Caco-2 (cell line): Measurements from ENCODE around the gene PSEN1. TPM values are rescaled to one million over a fixed set of nuclear protein-coding genes. Genes with fewer than 3 reads are reported as not detected.

ENCODE experiments used
- BruUV-seq: library from RNA; stranded (reverse); fragments of 400-500 nt; replicated peaks from 2 replicates; lab custom pipeline; 2021; lab: Mats Ljungman, UMichigan
- CTCF ChIA-PET: fragments of 300-600 bp; sonication (Branson Sonifier 250); formaldehyde crosslinking; loops from one replicate; lab custom pipeline; 2022; ENCODE audit warnings: antibody characterized with exemption; lab: Charles Lee
- POLR2A ChIA-PET: fragments of 300-600 bp; sonication (Branson Sonifier 250); formaldehyde crosslinking; loops from one replicate; lab custom pipeline; 2022; ENCODE audit warnings: antibody characterized with exemption; lab: Charles Lee
- DNase-seq, 2 experiments: peaks; one replicate each; pipeline versions ENCODE4 v3.0.0 to v3.0.0-alpha.2; 2020 to 2022
- H3K27me3 ChIP-seq: replicated peaks from 2 replicates; pipeline ENCODE4 v1.6.0; 2011; ENCODE audit warnings: low read length; ENCODE audit not compliant: control insufficient read depth, insufficient read depth
- H3K36me3 ChIP-seq: 2 replicates; pipeline ENCODE4 v1.5.1; 2011; ENCODE audit warnings: low read length; ENCODE audit not compliant: control insufficient read depth, insufficient read depth
- H3K4me1 ChIP-seq: fragments of 250-450 bp; sonication (Bioruptor Pico); 2 replicates; pipeline ENCODE4 v1.5.1; 2020; ENCODE audit warnings: mild to moderate bottlenecking
- H3K4me3 ChIP-seq: 2 replicates; pipeline ENCODE4 v1.5.1; 2011; ENCODE audit warnings: low read depth, mild to moderate bottlenecking, control low read depth, low read length
- H3K9me3 ChIP-seq: fragments of 250-450 bp; sonication (Bioruptor Pico); 2 replicates; pipeline ENCODE4 v1.5.1; 2020; ENCODE audit warnings: mild to moderate bottlenecking, moderate library complexity
- H3K27ac Mint-ChIP-seq: one replicate; pipeline ENCODE4 v1.8.0; 2022; ENCODE audit warnings: mixed read lengths; ENCODE audit not compliant: unreplicated experiment
- H3K27me3 Mint-ChIP-seq: one replicate; pipeline ENCODE4 v1.8.0; 2022; ENCODE audit warnings: mixed read lengths; ENCODE audit not compliant: insufficient read depth, unreplicated experiment
- H3K36me3 Mint-ChIP-seq: one replicate; pipeline ENCODE4 v1.8.0; 2022; ENCODE audit warnings: mild to moderate bottlenecking, mixed read lengths; ENCODE audit not compliant: insufficient read depth, unreplicated experiment
- H3K4me1 Mint-ChIP-seq: one replicate; pipeline ENCODE4 v1.8.0; 2022; ENCODE audit warnings: low read depth, mixed read lengths; ENCODE audit not compliant: unreplicated experiment
- H3K4me3 Mint-ChIP-seq: one replicate; pipeline ENCODE4 v1.8.0; 2022; ENCODE audit warnings: mild to moderate bottlenecking, moderate library complexity, mixed read lengths; ENCODE audit not compliant: unreplicated experiment
- H3K9me3 Mint-ChIP-seq: one replicate; pipeline ENCODE4 v1.8.0; 2022; ENCODE audit warnings: mixed read lengths; ENCODE audit not compliant: unreplicated experiment
- CTCF ChIP-seq, 2 experiments: fragments of 200-600 bp in 1 of 2; IDR thresholded peaks; 1 replicate in 1 of 2; 2 replicates in 1 of 2; pipeline versions ENCODE4 v1.5.1 to v1.8.0; 2011 to 2022; ENCODE audit warnings: antibody characterized with exemption in 1 of 2, control low read depth in 1 of 2, inconsistent platforms in 1 of 2, low read depth in 1 of 2, low read length in 1 of 2, mild to moderate bottlenecking in 1 of 2, moderate library complexity in 1 of 2; ENCODE audit not compliant: insufficient read depth in 1 of 2, severe bottlenecking in 1 of 2, unreplicated experiment in 1 of 2
- intact Hi-C: fragments of 100-400 bp; cut with micrococcal nuclease; formaldehyde crosslinking; loops from one replicate; pipeline ENCODE4 v1.10.0; 2022; ENCODE audit not compliant: unreplicated experiment
- total RNA-seq: library from RNA; stranded (reverse); gene quantifications from 2 replicates; pipeline ENCODE4 v1.2.3, GENCODE V29; 2022

The PSEN1 gene
- total RNA-seq, 1 experiment from 2014 or later = 74.8 TPM

- Histone ChIP-seq H3K36me3 (no peaks in the 10 kb centered on the region), H3K9me3 (no peaks in the 10 kb centered on the region), H3K4me1 (no peaks in the 10 kb centered on the region), H3K4me3 (no peak overlapping the region), H3K27me3 (no peaks in the 10 kb centered on the region)
- no peak for DNase-seq
- H3K36me3 Mint-ChIP-seq = no peaks in the 10 kb centered on the region
- H3K4me3 Mint-ChIP-seq = no peak overlapping the region
- H3K27ac Mint-ChIP-seq = no peak overlapping the region
- no peaks in the 10 kb centered on the region for H3K4me1 Mint-ChIP-seq
- intact Hi-C loops = no loop called here
- BruUV-seq = no TSS peak
- POLR2A ChIA-PET = no interaction called here
- H3K9me3 Mint-ChIP-seq = no peaks in the 10 kb centered on the region
- no peaks in the 10 kb centered on the region for H3K27me3 Mint-ChIP-seq
- CTCF ChIA-PET = no interaction called here
- no peak for TF ChIP-seq CTCF (IDR thresholded peaks at IDR 0.05; ENCODE audit: insufficient read depth in 1 of 2, low read depth in 1 of 2, low read length in 1 of 2, severe bottlenecking in 1 of 2, unreplicated experiment in 1 of 2)
Measured at GRCh38 chr14:73255693-73256225, 119.5 kb downstream of the PSEN1 start.

- H3K27ac Mint-ChIP-seq = no peak overlapping the region
- no peaks in the 10 kb centered on the region for H3K9me3 Mint-ChIP-seq
- H3K9me3 ChIP-seq = no peaks in the 10 kb centered on the region
- no peak for DNase-seq
- H3K4me1 ChIP-seq = no peaks in the 10 kb centered on the region
- POLR2A ChIA-PET = no interaction called here
- no peaks in the 10 kb centered on the region for H3K27me3 ChIP-seq
- intact Hi-C loops = no loop called here
- no peak overlapping the region for H3K4me3 Mint-ChIP-seq
- H3K27me3 Mint-ChIP-seq = no peaks in the 10 kb centered on the region
- CTCF ChIA-PET = no interaction called here
- BruUV-seq = no TSS peak
- H3K4me3 ChIP-seq = no peak overlapping the region
- no peaks in the 10 kb centered on the region for H3K36me3 ChIP-seq
- no peaks in the 10 kb centered on the region for H3K4me1 Mint-ChIP-seq
- no peak for TF ChIP-seq CTCF (IDR thresholded peaks at IDR 0.05; ENCODE audit: insufficient read depth in 1 of 2, low read depth in 1 of 2, low read length in 1 of 2, severe bottlenecking in 1 of 2, unreplicated experiment in 1 of 2)
- H3K36me3 Mint-ChIP-seq = no peaks in the 10 kb centered on the region
Measured at GRCh38 chr14:73258076-73258475, 121.8 kb downstream of the PSEN1 start.

GRCh38 chr14:73258845-73259611 is 122.7 kb downstream of the PSEN1 start:
- Histone ChIP-seq H3K36me3 (no peaks in the 10 kb centered on the region), H3K4me1 (no peaks in the 10 kb centered on the region), H3K9me3 (no peaks in the 10 kb centered on the region), H3K27me3 (no peaks in the 10 kb centered on the region), H3K4me3 (no peak overlapping the region)
- intact Hi-C loops = no loop called here
- Mint-ChIP-seq H3K4me3 (no peak overlapping the region), H3K27ac (no peak overlapping the region), H3K4me1 (no peaks in the 10 kb centered on the region), H3K9me3 (no peaks in the 10 kb centered on the region), H3K36me3 (no peaks in the 10 kb centered on the region), H3K27me3 (no peaks in the 10 kb centered on the region)
- ChIA-PET POLR2A (no interaction called here), CTCF (no interaction called here)
- no TSS peak for BruUV-seq
- no peak for TF ChIP-seq CTCF (IDR thresholded peaks at IDR 0.05; ENCODE audit: insufficient read depth in 1 of 2, low read depth in 1 of 2, low read length in 1 of 2, severe bottlenecking in 1 of 2, unreplicated experiment in 1 of 2)
- DNase-seq = no peak
